Spleen (tissue), 11 donors: ENCODE data around the gene GRIK4. TPM values are rescaled to one million over a fixed set of nuclear protein-coding genes. Genes with fewer than 3 reads are reported as not detected.

Source experiments
- DNase-seq: peaks from one replicate; pipeline ENCODE4 v3.0.0-alpha.2; 2020
- H3K27ac ChIP-seq, 8 donors: fragments of 200-600 bp; sonication (generic) in 7 of 8; 1 replicate in 4 of 8; 2 replicates in 4 of 8; pipeline versions ENCODE4 v1.5.0 to v1.8.0; 2016 to 2021; ENCODE audit warnings: inconsistent platforms in 4 of 8, mild to moderate bottlenecking in 4 of 8, moderate library complexity in 1 of 8
- H3K27me3 ChIP-seq, 7 donors: fragments of 200-600 bp; sonication (generic) in 6 of 7; replicated peaks in 1 of 7; 1 replicate in 4 of 7; 2 replicates in 3 of 7; pipeline versions ENCODE4 v1.5.0 to v1.8.0; 2016 to 2021; ENCODE audit warnings: inconsistent platforms in 3 of 7, mild to moderate bottlenecking in 1 of 7
- H3K36me3 ChIP-seq, 6 donors: fragments of 200-600 bp; sonication (generic) in 5 of 6; 1 replicate in 4 of 6; 2 replicates in 2 of 6; pipeline versions ENCODE4 v1.5.0 to v1.8.0; 2016 to 2021; ENCODE audit warnings: inconsistent platforms in 2 of 6
- H3K4me1 ChIP-seq, 6 donors: fragments of 200-600 bp; sonication (generic) in 5 of 6; 1 replicate in 3 of 6; 2 replicates in 3 of 6; pipeline versions ENCODE4 v1.5.0 to v1.8.0; 2016 to 2021; ENCODE audit warnings: inconsistent platforms in 3 of 6
- H3K4me3 ChIP-seq, 8 donors: fragments of 200-600 bp; sonication (generic) in 7 of 8; 1 replicate in 4 of 8; 2 replicates in 4 of 8; pipeline versions ENCODE4 v1.5.0 to v1.8.0; 2016 to 2021; ENCODE audit warnings: inconsistent platforms in 4 of 8, mild to moderate bottlenecking in 4 of 8, moderate library complexity in 2 of 8
- H3K9me3 ChIP-seq, 8 donors: fragments of 200-600 bp; sonication (generic) in 7 of 8; 1 replicate in 4 of 8; 2 replicates in 4 of 8; pipeline versions ENCODE4 v1.5.0 to v1.8.0; 2016 to 2021; ENCODE audit warnings: inconsistent platforms in 4 of 8
- POLR2A ChIP-seq, 3 donors: fragments of 450-650 bp; IDR thresholded peaks; one replicate each; pipeline ENCODE4 v1.5.1; 2017; ENCODE audit warnings: antibody characterized with exemption in 3 of 3, mild to moderate bottlenecking in 1 of 3
- POLR2AphosphoS5 ChIP-seq, 3 donors: sonication (generic); formaldehyde crosslinking; IDR thresholded peaks; one replicate each; pipeline ENCODE4 v1.5.1; 2017; ENCODE audit warnings: antibody characterized with exemption in 3 of 3
- WGBS, 5 donors: extraction: QIAGEN DNeasy Blood & Tissue Kit in 3 of 5; methylation state at CpG; one replicate each; pipeline versions ENCODE4 v1.1.5 to v1.1.7; 2013 to 2018; 5-methylcytosine and 5-hydroxymethylcytosine counted together
- intact Hi-C: fragments of 100-400 bp; cut with DNase I; formaldehyde crosslinking; loops from one replicate; pipeline ENCODE4 v1.15.0; 2023; ENCODE audit warnings: low total_unique reads
- polyA plus RNA-seq, 3 donors: library from polyadenylated mRNA; stranded (reverse); fragments of 200-250 nt; gene quantifications; one replicate each; pipeline ENCODE4 v1.2.1, GENCODE V29; 2013
- total RNA-seq, 7 donors: library from RNA; depleted of rRNA in 3 of 7; stranded (reverse); fragments of >200 nt in 3 of 7; fragmentation: NEBNext Ultra II Directional in 4 of 7; extraction: Animal tissue kit (Norgen Biotek cat#: 25700) in 4 of 7; gene quantifications; one replicate each; pipeline versions ENCODE4 v1.1.0 to v1.2.1, GENCODE V29; 2016 to 2021
- TF ChIP-seq, protein P1 (sequence below), 11 experiments: fragments of 200-600 bp in 7 of 11; fragments of 450-650 bp in 4 of 11; sonication (generic) in 4 of 11; IDR thresholded peaks in 8 of 11; conservative IDR thresholded peaks in 3 of 11; 1 replicate in 7 of 11; 2 replicates in 4 of 11; pipeline versions ENCODE4 v1.4.0 to v1.8.0; 2016 to 2021; ENCODE audit warnings: antibody characterized with exemption in 11 of 11, inconsistent platforms in 4 of 11, mild to moderate bottlenecking in 1 of 11
- donor health status: healthy with polysubstance abuse.
- donor health status: DM: no; HTN: no; CAD: no; lungs with moderate emphysema.
- donor health status: DM: no; HTN: no; CAD: no.
- donor health status: Bipolar disorder and iron deficiency.
- donor health status: healthy.
- donor health status: DM: no; HTN: no; CAD: no.
- donor health status: DM: yes; HTN: yes; CAD: no.

The GRIK4 gene
- total and polyA plus RNA-seq, 10 donors = 0.04 to 2.4 (median 0.59) TPM

DNA sequence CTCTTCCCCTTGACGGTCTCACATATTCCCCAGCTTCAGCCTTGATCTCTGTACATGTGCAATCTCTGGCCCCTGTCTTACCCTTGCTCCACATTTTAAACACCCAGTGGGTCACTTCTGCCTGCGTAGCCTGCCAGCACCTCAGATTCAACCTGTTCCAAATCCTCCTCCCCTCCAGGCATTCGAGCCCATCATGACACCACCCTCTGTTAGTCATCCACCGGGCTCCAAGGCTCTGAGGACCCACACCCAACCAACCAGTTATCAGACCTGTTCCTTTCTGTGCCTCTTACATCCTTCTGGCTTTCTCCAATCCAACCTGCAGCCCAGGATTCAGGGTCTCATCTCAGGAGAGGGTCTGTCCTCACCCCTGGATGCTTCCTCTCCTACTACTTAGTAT, 392.6 kb downstream of the GRIK4 start:
- H3K27ac ChIP-seq = no peak overlapping the region

DNA sequence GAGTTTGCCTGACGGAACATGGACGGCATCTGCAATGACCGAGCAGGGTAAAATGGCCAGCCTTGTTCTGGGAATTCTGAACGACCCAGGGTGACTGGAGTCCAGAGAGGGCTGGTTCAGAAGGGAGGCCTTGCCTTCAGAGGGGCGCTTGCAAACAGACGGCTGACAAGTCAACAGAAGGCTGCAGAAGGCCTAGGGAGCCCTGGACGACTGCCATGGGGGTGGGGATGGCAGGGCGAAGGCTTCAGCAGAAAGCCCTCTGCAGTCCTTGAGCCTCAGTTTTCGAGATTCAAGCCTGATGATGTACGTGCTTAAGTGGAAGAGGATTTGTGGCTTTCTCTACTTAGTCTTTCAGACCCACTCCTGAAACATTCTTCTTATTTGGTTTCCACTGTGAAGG, 395.2 kb downstream of the GRIK4 start:
- Histone ChIP-seq H3K27ac (no peak overlapping the region), H3K4me1 (peaks cover 0 to 18% (median 7%) of the 10 kb centered on the region in 6 donors), H3K27me3 (peaks cover 0 to 24% (median 0%) of the 10 kb centered on the region in 7 donors), H3K9me3 (no peaks in the 10 kb centered on the region), H3K36me3 (no peaks in the 10 kb centered on the region), H3K4me3 (no peak overlapping the region)
- WGBS, 5 donors = 77 to 85% (median 84%) methylated on average over 10 of the region's 10 CpGs
- DNase-seq = peak; percentile 61
- TF ChIP-seq POLR2A (IDR thresholded peaks at IDR 0.05) (no peak), POLR2AphosphoS5 (IDR thresholded peaks at IDR 0.05) (no peak)
- TF ChIP-seq, protein P1, sequence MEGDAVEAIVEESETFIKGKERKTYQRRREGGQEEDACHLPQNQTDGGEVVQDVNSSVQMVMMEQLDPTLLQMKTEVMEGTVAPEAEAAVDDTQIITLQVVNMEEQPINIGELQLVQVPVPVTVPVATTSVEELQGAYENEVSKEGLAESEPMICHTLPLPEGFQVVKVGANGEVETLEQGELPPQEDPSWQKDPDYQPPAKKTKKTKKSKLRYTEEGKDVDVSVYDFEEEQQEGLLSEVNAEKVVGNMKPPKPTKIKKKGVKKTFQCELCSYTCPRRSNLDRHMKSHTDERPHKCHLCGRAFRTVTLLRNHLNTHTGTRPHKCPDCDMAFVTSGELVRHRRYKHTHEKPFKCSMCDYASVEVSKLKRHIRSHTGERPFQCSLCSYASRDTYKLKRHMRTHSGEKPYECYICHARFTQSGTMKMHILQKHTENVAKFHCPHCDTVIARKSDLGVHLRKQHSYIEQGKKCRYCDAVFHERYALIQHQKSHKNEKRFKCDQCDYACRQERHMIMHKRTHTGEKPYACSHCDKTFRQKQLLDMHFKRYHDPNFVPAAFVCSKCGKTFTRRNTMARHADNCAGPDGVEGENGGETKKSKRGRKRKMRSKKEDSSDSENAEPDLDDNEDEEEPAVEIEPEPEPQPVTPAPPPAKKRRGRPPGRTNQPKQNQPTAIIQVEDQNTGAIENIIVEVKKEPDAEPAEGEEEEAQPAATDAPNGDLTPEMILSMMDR (IDR thresholded peaks at IDR 0.05 in 8 of 11, conservative IDR thresholded peaks at IDR 0.05 in 3 of 11) = no peak
- intact Hi-C loops = no loop called here

More for the DNA sequence above, 392.6 kb downstream of the GRIK4 start:
- 58 to 81% (median 68%) methylated on average over 4 of the region's 4 CpGs for WGBS, 5 donors
- Histone ChIP-seq H3K4me1 (peaks cover 0 to 14% (median 5%) of the 10 kb centered on the region in 6 donors), H3K9me3 (no peaks in the 10 kb centered on the region), H3K36me3 (no peaks in the 10 kb centered on the region), H3K27me3 (peaks cover 0 to 24% (median 0%) of the 10 kb centered on the region in 7 donors), H3K4me3 (no peak overlapping the region)
- peak; percentile 46 for DNase-seq
- intact Hi-C loops = no loop called here
- TF ChIP-seq, protein P1 (IDR thresholded peaks at IDR 0.05 in 8 of 11, conservative IDR thresholded peaks at IDR 0.05 in 3 of 11) = no peak
- TF ChIP-seq POLR2AphosphoS5 (IDR thresholded peaks at IDR 0.05) = no peak

DNA sequence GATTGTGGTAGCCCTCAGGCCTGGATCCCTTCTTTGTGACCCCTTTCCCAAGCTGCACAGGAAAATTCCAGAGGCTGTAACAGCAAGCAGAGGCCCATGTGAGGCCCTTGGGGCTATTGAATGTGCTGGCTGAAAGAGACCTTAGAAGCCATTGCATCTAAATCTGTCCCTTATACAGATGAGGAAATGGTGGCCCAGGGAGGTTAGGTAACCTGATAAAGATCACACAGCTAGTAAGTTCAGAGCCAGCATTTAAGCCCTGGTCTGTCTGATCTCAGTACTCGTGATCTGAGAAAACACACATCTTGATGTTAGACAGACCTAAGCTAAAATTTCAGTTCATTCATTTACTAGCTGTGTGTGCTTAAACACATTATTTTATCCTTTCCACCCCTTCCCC, 396.4 kb downstream of the GRIK4 start:
- H3K4me3 ChIP-seq = no peak overlapping the region
- peak overlapping the region in 1 of 8 donors; percentile 51 for H3K27ac ChIP-seq
- peaks cover 0 to 18% (median 7%) of the 10 kb centered on the region in 6 donors for H3K4me1 ChIP-seq
- intact Hi-C loops = no loop called here
- H3K36me3 ChIP-seq = no peaks in the 10 kb centered on the region
- H3K9me3 ChIP-seq = no peaks in the 10 kb centered on the region
- peaks cover 0 to 18% (median 0%) of the 10 kb centered on the region in 7 donors for H3K27me3 ChIP-seq
- 68 to 88% (median 74%) methylated on average over 1 of the region's 1 CpG for WGBS, 5 donors
- TF ChIP-seq POLR2AphosphoS5 (IDR thresholded peaks at IDR 0.05) = no peak
- TF ChIP-seq, protein P1 (IDR thresholded peaks at IDR 0.05 in 8 of 11, conservative IDR thresholded peaks at IDR 0.05 in 3 of 11) = no peak
- no peak for DNase-seq

DNA sequence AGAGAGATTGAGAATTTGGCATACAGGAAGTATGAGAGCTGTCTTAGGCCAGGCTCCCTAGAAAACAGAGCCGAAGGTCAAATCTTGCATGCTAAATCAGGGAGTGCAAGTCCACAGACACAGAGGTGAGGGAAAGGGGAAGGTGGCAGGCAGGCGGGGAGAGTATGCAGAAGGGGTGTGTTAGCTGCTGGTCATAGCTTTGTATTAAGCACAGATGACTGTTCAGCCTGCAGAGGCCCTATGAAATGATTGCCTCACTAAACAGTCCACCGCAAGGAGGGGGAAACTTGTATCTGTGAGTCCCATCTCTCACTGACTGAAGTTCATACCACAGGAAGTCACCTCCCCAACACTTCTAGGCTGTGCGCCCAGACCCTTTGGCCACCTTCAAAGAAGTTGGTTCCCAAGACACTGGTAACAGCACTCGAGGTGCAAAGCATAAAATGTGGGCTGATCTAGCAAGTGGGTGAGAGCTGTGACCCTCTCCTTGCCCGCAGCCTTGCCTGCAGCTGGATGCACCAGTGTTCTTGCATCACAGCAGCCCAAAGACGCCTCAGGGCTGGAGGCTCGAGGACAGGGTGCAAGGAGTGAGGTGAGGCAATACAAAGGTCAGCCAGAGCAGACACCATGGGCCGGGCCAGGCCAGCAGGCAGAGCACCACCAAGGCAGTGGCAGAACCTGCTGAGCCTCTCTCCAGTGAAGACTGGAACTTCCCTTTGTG, 397.1 kb downstream of the GRIK4 start:
- peaks cover 0 to 12% (median 0%) of the 10 kb centered on the region in 7 donors for H3K27me3 ChIP-seq
- 28 to 56% (median 51%) methylated on average over 9 of the region's 9 CpGs for WGBS, 5 donors
- no peak for TF ChIP-seq POLR2AphosphoS5 (IDR thresholded peaks at IDR 0.05)
- TF ChIP-seq POLR2A (IDR thresholded peaks at IDR 0.05) = no peak
- TF ChIP-seq, protein P1 (IDR thresholded peaks at IDR 0.05 in 8 of 11, conservative IDR thresholded peaks at IDR 0.05 in 3 of 11) = no peak
- peak overlapping the region in 1 of 8 donors; percentile 51 for H3K27ac ChIP-seq
- H3K9me3 ChIP-seq = no peaks in the 10 kb centered on the region
- DNase-seq = peak; percentile 80
- intact Hi-C loops = no loop called here
- no peak overlapping the region for H3K4me3 ChIP-seq
- no peaks in the 10 kb centered on the region for H3K36me3 ChIP-seq
- peaks cover 0 to 18% (median 7%) of the 10 kb centered on the region in 6 donors for H3K4me1 ChIP-seq
